CD8-positive, alpha-beta memory T cell (primary cell): ENCODE data around the gene AP4E1. TPM values are rescaled to one million over a fixed set of nuclear protein-coding genes. Genes with fewer than 3 reads are reported as not detected.

Experiments used
- CTCF ChIA-PET: fragments of 350-600 bp; sonication (Branson Sonifier 250); formaldehyde crosslinking; loops from one replicate; lab custom pipeline; 2021; ENCODE audit warnings: antibody characterized with exemption; lab: Charles Lee
- POLR2A ChIA-PET: fragments of 350-600 bp; sonication (Branson Sonifier 250); formaldehyde crosslinking; loops from one replicate; lab custom pipeline; 2021; ENCODE audit warnings: antibody characterized with exemption; lab: Charles Lee
- DNase-seq, 5 donors: peaks; one replicate each; pipeline versions ENCODE4 v3.0.0 to v3.0.0-alpha.2; 2020 to 2022; ENCODE audit warnings: mixed read lengths in 1 of 5
- H3K27ac ChIP-seq: one replicate; pipeline ENCODE4 v1.7.0; 2013; ENCODE audit warnings: low read depth, mild to moderate bottlenecking, low read length, moderate library complexity
- H3K27me3 ChIP-seq: 2 replicates; pipeline ENCODE4 v1.7.0; 2013; ENCODE audit warnings: low read length, mild to moderate bottlenecking; ENCODE audit not compliant: insufficient read depth, poor library complexity, severe bottlenecking
- H3K36me3 ChIP-seq: 2 replicates; pipeline ENCODE4 v1.7.0; 2013; ENCODE audit warnings: mild to moderate bottlenecking, low read length, moderate library complexity; ENCODE audit not compliant: insufficient read depth
- H3K4me1 ChIP-seq: 2 replicates; pipeline ENCODE4 v1.7.0; 2013; ENCODE audit warnings: mild to moderate bottlenecking, low read length, moderate library complexity; ENCODE audit not compliant: insufficient read depth
- H3K4me3 ChIP-seq: 2 replicates; pipeline ENCODE4 v1.7.0; 2013; ENCODE audit warnings: mild to moderate bottlenecking, low read length
- H3K9me3 ChIP-seq: 2 replicates; pipeline ENCODE4 v1.7.0; 2013; ENCODE audit warnings: mild to moderate bottlenecking, low read length
- H3K27ac Mint-ChIP-seq, 8 donors: one replicate each; pipeline ENCODE4 v1.8.0; 2020 to 2021; ENCODE audit warnings: mixed read lengths in 8 of 8, mild to moderate bottlenecking in 6 of 8, inconsistent platforms in 3 of 8, moderate library complexity in 3 of 8
- H3K27me3 Mint-ChIP-seq, 2 donors: one replicate each; pipeline ENCODE4 v1.8.0; 2020 to 2021; ENCODE audit warnings: mixed read lengths in 2 of 2, mild to moderate bottlenecking in 1 of 2, moderate library complexity in 1 of 2
- H3K36me3 Mint-ChIP-seq, 3 donors: one replicate each; pipeline ENCODE4 v1.8.0; 2020 to 2021; ENCODE audit warnings: mixed read lengths in 3 of 3, inconsistent platforms in 1 of 3, mild to moderate bottlenecking in 1 of 3
- H3K4me1 Mint-ChIP-seq, 3 donors: one replicate each; pipeline ENCODE4 v1.8.0; 2020 to 2021; ENCODE audit warnings: mixed read lengths in 3 of 3, inconsistent platforms in 1 of 3, mild to moderate bottlenecking in 1 of 3
- H3K4me3 Mint-ChIP-seq, 7 donors: one replicate each; pipeline ENCODE4 v1.8.0; 2020 to 2021; ENCODE audit warnings: mixed read lengths in 7 of 7, mild to moderate bottlenecking in 6 of 7, moderate library complexity in 4 of 7, inconsistent platforms in 2 of 7
- H3K9me3 Mint-ChIP-seq, 5 donors: one replicate each; pipeline ENCODE4 v1.8.0; 2020 to 2022; ENCODE audit warnings: mixed read lengths in 5 of 5, mild to moderate bottlenecking in 3 of 5, moderate library complexity in 2 of 5, inconsistent platforms in 1 of 5
- polyA plus RNA-seq: library from polyadenylated mRNA; unstranded; fragments of 300-500 nt; fragmentation: Illumina TruSeq; gene quantifications from one replicate; pipeline ENCODE4 v1.2.3, GENCODE V29; 2021
- total RNA-seq, 2 experiments: library from RNA; stranded (reverse); gene quantifications; one replicate each; pipeline ENCODE4 v1.2.3, GENCODE V29; 2021

AP4E1 gene
- total and polyA plus RNA-seq, 3 experiments from 2014 or later, result 5.8 to 18.8 (median 16.5) TPM

DNA sequence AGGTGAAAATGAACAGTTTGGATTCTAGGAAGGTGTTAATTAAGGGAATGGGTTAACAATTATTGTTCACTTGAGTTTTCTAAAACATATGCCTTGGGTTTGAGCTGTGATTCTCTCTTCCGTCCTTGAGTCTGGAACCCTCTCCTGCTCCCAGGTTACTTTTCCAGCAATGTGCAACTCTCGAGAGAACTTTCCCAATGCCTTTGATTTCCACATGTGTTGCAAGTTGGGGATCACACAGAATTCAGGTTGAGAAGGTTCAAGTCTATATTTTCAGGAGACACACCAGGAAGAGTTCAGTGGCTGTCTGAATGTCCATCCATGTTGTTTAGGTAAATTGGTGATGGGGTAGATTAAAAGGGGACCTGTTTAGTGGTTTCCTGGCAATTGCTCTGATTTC lies 137.5 kb downstream of the AP4E1 start:
- peaks cover 0 to 3% of the 10 kb centered on the region in 2 donors for H3K27me3 Mint-ChIP-seq
- H3K9me3 ChIP-seq, result no peaks in the 10 kb centered on the region
- no peak overlapping the region for H3K27ac ChIP-seq
- no peaks in the 10 kb centered on the region for H3K4me1 Mint-ChIP-seq
- H3K36me3 Mint-ChIP-seq, result peaks cover 0 to 7% (median 0%) of the 10 kb centered on the region in 3 donors
- DNase-seq, result no peak
- ChIA-PET POLR2A (no interaction called here), CTCF (no interaction called here)
- H3K9me3 Mint-ChIP-seq, result no peaks in the 10 kb centered on the region
- H3K27me3 ChIP-seq, result no peaks in the 10 kb centered on the region
- no peak overlapping the region for H3K4me3 Mint-ChIP-seq
- no peaks in the 10 kb centered on the region for H3K36me3 ChIP-seq
- H3K27ac Mint-ChIP-seq, result no peak overlapping the region
- H3K4me3 ChIP-seq, result no peak overlapping the region
- no peaks in the 10 kb centered on the region for H3K4me1 ChIP-seq

- Mint-ChIP-seq H3K27me3 (peaks cover 0 to 10% of the 10 kb centered on the region in 2 donors), H3K4me1 (no peaks in the 10 kb centered on the region), H3K27ac (no peak overlapping the region), H3K36me3 (peaks cover 0 to 7% (median 0%) of the 10 kb centered on the region in 3 donors), H3K4me3 (no peak overlapping the region), H3K9me3 (no peaks in the 10 kb centered on the region)
- no peak overlapping the region for H3K27ac ChIP-seq
- no peaks in the 10 kb centered on the region for H3K36me3 ChIP-seq
- CTCF ChIA-PET, result no interaction called here
- H3K27me3 ChIP-seq, result no peaks in the 10 kb centered on the region
- no peak for DNase-seq
- no peaks in the 10 kb centered on the region for H3K9me3 ChIP-seq
- H3K4me3 ChIP-seq, result no peak overlapping the region
- H3K4me1 ChIP-seq, result no peaks in the 10 kb centered on the region
- POLR2A ChIA-PET, result no interaction called here
Measured at GRCh38 chr15:51046799-51047449, 138.4 kb downstream of the AP4E1 start.

GRCh38 chr15:51048308-51048707 lies 139.8 kb downstream of the AP4E1 start:
- DNase-seq, result no peak
- Mint-ChIP-seq H3K9me3 (no peaks in the 10 kb centered on the region), H3K27me3 (peaks cover 3 to 18% of the 10 kb centered on the region in 2 donors), H3K36me3 (peaks cover 0 to 4% (median 0%) of the 10 kb centered on the region in 3 donors), H3K27ac (no peak overlapping the region), H3K4me3 (no peak overlapping the region), H3K4me1 (no peaks in the 10 kb centered on the region)
- Histone ChIP-seq H3K27ac (no peak overlapping the region), H3K36me3 (no peaks in the 10 kb centered on the region), H3K4me1 (no peaks in the 10 kb centered on the region), H3K27me3 (no peaks in the 10 kb centered on the region), H3K4me3 (no peak overlapping the region), H3K9me3 (no peaks in the 10 kb centered on the region)
- ChIA-PET POLR2A (no interaction called here), CTCF (no interaction called here)

GRCh38 chr15:51049081-51049480 lies 140.6 kb downstream of the AP4E1 start:
- DNase-seq, result no peak

GRCh38 chr15:51051776-51052175 lies 143.3 kb downstream of the AP4E1 start:
- H3K27ac ChIP-seq, result no peak overlapping the region
- ChIA-PET CTCF (no interaction called here), POLR2A (no interaction called here)
- Mint-ChIP-seq H3K27me3 (peaks cover 11 to 27% of the 10 kb centered on the region in 2 donors), H3K4me3 (no peak overlapping the region), H3K4me1 (no peaks in the 10 kb centered on the region), H3K27ac (no peak overlapping the region), H3K9me3 (no peaks in the 10 kb centered on the region), H3K36me3 (no peaks in the 10 kb centered on the region)
- DNase-seq, result no peak
- H3K27me3 ChIP-seq, result no peaks in the 10 kb centered on the region
- H3K9me3 ChIP-seq, result no peaks in the 10 kb centered on the region
- H3K36me3 ChIP-seq, result no peaks in the 10 kb centered on the region
- no peak overlapping the region for H3K4me3 ChIP-seq
- no peaks in the 10 kb centered on the region for H3K4me1 ChIP-seq

More at GRCh38 chr15:51049081-51049480, 140.6 kb downstream of the AP4E1 start:
- no peaks in the 10 kb centered on the region for H3K27me3 ChIP-seq
- H3K9me3 Mint-ChIP-seq, result no peaks in the 10 kb centered on the region
- H3K27me3 Mint-ChIP-seq, result peaks cover 4 to 20% of the 10 kb centered on the region in 2 donors
- ChIA-PET CTCF (no interaction called here), POLR2A (no interaction called here)
- H3K27ac ChIP-seq, result no peak overlapping the region
- H3K27ac Mint-ChIP-seq, result peak overlapping the region in 1 of 8 donors; percentile 67
- no peaks in the 10 kb centered on the region for H3K36me3 ChIP-seq
- H3K4me3 ChIP-seq, result no peak overlapping the region
- no peaks in the 10 kb centered on the region for H3K4me1 ChIP-seq
- H3K4me3 Mint-ChIP-seq, result no peak overlapping the region
- no peaks in the 10 kb centered on the region for H3K9me3 ChIP-seq
- peaks cover 0 to 4% (median 0%) of the 10 kb centered on the region in 3 donors for H3K36me3 Mint-ChIP-seq
- no peaks in the 10 kb centered on the region for H3K4me1 Mint-ChIP-seq

- Mint-ChIP-seq H3K9me3 (no peaks in the 10 kb centered on the region), H3K4me1 (no peaks in the 10 kb centered on the region), H3K4me3 (no peak overlapping the region), H3K27me3 (peaks cover 11 to 38% of the 10 kb centered on the region in 2 donors), H3K27ac (no peak overlapping the region), H3K36me3 (no peaks in the 10 kb centered on the region)
- CTCF ChIA-PET, result no interaction called here
- no peaks in the 10 kb centered on the region for H3K27me3 ChIP-seq
- H3K4me3 ChIP-seq, result no peak overlapping the region
- H3K4me1 ChIP-seq, result no peaks in the 10 kb centered on the region
- H3K27ac ChIP-seq, result no peak overlapping the region
- no peaks in the 10 kb centered on the region for H3K36me3 ChIP-seq
- POLR2A ChIA-PET, result no interaction called here
- no peaks in the 10 kb centered on the region for H3K9me3 ChIP-seq
- DNase-seq, result no peak
Measured at GRCh38 chr15:51053571-51053970, 145.1 kb downstream of the AP4E1 start.

DNA sequence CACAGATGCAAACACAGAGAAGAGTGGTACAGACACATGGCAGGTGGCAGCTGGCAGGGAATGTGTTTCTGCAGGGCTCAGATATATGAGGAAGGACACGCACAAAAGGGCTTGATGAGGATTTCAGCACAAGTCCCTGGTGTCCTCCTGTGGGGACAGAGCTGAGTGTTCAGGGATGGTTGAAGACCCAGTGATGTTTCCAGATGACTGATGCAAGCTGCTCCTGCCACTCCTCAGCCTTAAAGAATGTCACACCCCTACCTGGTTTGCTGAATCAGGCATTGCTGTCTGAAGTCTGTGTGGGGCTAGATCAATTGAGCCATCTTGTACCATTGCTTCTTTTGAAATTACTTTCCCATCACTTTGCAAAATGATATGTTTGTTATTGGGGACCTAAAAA lies 146.1 kb downstream of the AP4E1 start:
- H3K4me1 ChIP-seq, result no peaks in the 10 kb centered on the region
- no peak for DNase-seq
- H3K4me1 Mint-ChIP-seq, result no peaks in the 10 kb centered on the region
- no peaks in the 10 kb centered on the region for H3K9me3 Mint-ChIP-seq
- H3K4me3 Mint-ChIP-seq, result no peak overlapping the region
- no peaks in the 10 kb centered on the region for H3K9me3 ChIP-seq
- CTCF ChIA-PET, result no interaction called here
- POLR2A ChIA-PET, result no interaction called here
- H3K4me3 ChIP-seq, result no peak overlapping the region
- H3K36me3 Mint-ChIP-seq, result no peaks in the 10 kb centered on the region
- H3K27ac ChIP-seq, result no peak overlapping the region
- H3K27ac Mint-ChIP-seq, result no peak overlapping the region
- no peaks in the 10 kb centered on the region for H3K36me3 ChIP-seq
- peaks cover 11 to 42% of the 10 kb centered on the region in 2 donors for H3K27me3 Mint-ChIP-seq
- no peaks in the 10 kb centered on the region for H3K27me3 ChIP-seq
